ENCODE data around the gene ZNF331.

DNA sequence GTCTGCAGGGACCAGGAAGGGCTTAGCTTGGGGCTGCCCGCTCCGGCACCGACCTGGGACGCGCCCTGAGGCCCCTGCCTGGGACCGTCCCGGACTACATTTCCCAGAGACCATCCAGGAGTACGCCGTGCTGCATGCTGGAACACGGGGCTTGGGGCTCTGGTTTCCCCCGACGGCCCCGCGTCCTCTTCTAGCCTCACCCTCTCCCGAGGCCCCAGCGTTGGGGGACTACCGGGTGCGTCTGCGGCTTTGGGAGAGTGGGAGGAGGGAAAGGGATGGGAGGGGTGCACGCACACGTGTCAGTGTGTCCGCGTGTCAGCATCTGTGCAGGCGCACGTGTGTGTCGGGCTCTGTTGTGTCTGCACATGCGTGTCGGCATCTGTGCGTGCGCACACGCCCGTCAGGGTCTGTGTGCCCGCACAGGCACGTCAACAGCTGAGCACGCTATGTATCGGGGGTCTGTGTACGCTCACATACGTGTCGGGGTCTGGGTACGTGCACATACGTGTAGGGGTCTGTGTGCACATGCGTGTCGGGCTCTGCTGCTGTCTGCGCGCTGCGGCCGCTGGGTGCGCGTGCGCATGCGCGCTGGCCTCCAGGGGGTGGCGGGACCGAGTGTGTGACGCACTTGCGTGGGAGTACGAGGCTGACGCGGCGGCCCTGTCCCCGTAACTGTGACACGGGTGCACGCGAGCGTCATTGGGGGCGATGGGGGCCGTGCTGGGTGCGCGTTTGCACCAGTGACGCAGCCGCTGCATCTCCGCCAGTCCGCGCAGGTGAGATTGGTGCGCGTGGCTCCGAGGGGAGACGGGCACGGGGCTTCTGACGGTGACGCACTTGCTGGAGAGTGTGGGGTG lies at the start of gene ZNF331:
- TF ChIP-seq, protein P1, sequence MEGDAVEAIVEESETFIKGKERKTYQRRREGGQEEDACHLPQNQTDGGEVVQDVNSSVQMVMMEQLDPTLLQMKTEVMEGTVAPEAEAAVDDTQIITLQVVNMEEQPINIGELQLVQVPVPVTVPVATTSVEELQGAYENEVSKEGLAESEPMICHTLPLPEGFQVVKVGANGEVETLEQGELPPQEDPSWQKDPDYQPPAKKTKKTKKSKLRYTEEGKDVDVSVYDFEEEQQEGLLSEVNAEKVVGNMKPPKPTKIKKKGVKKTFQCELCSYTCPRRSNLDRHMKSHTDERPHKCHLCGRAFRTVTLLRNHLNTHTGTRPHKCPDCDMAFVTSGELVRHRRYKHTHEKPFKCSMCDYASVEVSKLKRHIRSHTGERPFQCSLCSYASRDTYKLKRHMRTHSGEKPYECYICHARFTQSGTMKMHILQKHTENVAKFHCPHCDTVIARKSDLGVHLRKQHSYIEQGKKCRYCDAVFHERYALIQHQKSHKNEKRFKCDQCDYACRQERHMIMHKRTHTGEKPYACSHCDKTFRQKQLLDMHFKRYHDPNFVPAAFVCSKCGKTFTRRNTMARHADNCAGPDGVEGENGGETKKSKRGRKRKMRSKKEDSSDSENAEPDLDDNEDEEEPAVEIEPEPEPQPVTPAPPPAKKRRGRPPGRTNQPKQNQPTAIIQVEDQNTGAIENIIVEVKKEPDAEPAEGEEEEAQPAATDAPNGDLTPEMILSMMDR (IDR thresholded peaks at IDR 0.05; ENCODE audit: low read length), result no peak
- no peak for TF ChIP-seq EZH2 (IDR thresholded peaks at IDR 0.05; ENCODE audit: borderline replicate concordance, low read length)
